Measurements from ENCODE around the gene C5orf47.

DNA sequence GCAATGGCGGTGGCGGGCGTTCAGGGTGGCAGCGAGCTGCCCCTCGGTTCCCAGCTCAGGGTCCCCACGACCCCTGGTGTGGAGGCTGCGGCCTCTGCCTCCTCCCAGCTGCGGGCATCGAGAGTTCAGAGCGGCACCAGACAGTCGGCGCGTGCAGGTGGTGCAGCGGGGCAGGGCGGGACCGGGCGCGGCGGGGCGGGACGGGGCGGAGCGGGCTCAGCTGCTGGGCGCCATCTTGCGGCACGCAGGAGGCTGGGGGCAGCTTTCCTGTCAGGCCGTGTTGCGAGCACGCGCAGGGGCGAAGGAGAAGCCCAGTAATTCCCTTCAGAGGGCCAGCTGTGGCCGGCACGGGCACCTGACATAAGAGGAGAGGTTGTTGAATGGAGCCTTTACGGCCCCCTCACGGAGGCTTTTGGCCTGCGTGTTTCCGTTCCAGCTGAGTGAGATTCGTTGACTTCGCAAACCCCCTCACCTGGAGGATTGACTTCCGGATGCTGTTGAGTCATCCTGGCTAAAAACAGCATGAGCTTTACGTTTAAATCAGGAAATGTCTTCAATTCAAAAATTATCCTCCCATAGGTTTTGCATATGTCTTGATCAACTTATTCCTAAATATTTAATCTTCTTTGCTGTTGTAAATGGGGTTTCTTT, 587 bp downstream of the C5orf47 start:
- no peak for TF ChIP-seq CTCF (IDR thresholded peaks at IDR 0.05)
- TF ChIP-seq POLR2AphosphoS5 (IDR thresholded peaks at IDR 0.05; ENCODE audit: low read depth, low read length), result no peak
- TF ChIP-seq TCF7L2 (IDR thresholded peaks at IDR 0.05; ENCODE audit: low read depth, low read length), result no peak
